ENCODE results near the gene TBC1D8.
A peak's percentile ranks its signal among the peaks of the same experiment; 100 is the strongest.

The TBC1D8 gene

DNA sequence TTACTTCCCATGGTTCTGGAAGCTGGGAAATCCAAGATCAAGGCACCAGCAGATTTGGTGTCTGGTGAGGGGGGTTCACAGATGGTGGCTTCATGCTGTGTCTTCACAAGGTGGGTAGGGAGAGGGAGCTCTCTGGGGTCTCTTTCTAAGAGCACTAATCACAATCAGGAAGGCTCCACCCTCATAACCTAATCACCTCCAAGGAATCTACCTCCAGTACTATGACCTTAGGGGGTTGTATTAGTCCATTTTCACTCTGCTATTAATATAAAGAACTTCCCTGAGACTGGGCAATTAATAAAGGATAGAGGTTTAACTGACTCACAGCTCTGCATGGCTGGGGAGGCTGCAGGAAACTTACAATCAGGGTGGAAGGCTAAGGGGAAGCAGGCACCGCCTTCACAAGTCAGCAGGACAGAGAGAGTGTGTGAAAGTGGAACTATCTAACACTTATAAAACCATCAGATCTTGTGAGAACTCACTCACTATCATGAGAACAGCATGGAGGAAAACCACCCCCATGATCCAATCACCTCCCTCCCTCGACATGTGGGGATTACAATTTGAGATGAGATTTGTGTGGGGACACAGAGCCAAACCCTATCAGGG, 17.6 kb downstream of the TBC1D8 start:
- DNase-seq: no peak

DNA sequence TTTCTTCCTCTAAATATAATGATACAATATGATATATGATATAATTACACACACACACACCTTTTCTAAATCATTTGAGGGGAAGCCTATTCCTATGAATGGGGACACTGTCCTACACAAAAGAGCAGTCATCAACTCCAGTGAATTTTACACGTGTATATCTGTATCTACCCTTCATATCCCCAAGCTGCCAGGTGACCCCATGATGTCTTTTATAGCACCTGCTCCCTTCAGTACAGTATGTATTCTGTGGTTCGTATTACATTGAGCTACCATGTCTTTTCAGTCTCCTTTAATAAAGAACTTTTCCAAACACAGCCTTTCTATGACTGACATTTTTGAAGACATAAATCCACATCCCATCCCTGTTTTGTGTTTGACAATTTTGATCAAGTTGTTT, 19.0 kb downstream of the TBC1D8 start:
- DNase-seq: no peak

DNA sequence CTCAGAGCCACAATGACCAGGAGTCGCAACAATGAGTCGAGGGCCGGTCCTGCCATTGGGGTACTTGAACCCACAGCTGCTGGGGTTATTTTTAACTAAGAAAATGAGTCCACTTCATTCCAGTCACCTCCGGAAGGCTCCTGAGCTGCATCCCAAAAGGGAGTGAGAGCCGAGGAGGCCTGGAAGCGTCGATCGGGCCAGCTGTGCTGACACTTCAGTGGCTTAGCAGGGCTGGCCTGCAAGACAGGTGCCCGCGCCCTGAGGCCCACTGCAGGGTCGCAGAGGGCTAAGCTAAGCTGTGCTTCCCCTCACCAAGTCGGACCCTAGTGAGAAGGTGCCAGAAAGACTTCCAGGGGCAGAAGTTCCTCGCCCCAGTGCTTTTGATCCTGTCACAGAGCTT, 21.1 kb downstream of the TBC1D8 start:
- no peak for DNase-seq

DNA sequence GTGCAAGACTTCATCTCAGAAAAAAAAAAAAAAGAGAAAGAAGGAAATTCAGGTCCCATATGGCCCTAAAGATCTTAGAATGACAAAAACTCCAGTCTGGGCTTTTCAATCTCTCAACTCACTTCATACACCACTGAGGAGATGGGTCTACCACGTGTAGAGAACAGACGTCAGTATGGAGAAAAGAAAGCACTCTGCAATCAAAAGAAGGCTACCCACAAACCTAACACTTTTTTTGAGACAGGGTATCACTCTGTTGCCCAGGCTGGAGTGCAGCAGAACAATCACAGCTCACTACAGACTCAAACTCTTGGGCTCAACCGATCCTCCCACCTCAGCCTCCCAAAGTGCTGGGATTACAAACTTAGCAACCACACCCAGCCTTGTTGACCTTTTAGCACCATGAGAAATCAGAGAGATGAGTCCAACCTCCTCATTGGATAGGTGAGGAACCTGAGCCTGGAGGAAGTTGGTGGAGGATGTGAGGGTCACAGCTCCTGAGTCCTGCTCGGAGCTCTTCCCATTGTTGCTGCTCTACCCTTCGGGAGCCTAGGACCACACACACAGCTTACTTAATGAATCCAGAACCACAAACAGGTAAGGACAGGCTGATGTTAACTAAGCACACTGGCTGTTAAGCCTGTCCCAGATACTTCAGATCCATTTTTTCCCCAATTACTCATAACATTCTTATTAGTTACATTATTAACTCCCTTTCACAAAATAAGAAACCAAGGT, 23.7 kb downstream of the TBC1D8 start:
- DNase-seq: no peak

DNA sequence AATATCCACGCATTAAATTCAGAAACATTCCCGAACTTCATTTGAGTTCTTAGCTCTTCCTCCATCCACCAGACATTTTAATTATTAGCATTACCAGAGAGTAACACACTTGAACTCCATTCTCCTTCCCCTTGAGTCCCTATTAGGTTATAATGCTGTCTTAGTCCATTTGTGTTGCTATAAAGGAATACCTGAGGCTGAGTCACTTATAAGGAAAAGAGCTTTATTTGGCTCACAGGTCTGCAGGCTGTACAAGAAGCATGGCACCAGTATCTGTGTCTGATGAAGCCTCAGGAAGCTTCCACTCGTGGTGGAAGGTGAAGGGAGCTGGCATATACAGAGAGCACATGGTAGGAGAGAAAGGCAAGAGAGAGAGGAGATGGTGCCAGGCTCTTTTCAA, 25.4 kb downstream of the TBC1D8 start:
- DNase-seq: no peak

DNA sequence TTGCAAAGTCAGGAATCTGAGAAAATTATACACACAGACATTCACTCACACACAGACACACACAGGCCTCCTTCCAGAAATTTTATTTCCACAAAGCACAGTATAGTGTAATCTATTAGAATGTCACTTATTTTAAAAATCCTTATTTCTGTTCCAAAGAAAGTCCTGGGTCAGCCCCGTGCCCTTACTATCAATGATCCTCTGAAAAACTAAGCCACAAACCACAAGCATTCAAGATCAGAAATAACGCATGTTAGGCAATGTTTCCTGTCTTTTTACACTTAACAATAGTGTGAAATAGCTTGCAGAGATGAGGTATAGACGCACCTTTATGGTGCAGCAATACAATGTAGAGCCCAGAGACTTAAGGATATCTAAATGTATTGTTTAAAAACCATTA, 25.8 kb downstream of the TBC1D8 start:
- peak; percentile 26 for DNase-seq

DNA sequence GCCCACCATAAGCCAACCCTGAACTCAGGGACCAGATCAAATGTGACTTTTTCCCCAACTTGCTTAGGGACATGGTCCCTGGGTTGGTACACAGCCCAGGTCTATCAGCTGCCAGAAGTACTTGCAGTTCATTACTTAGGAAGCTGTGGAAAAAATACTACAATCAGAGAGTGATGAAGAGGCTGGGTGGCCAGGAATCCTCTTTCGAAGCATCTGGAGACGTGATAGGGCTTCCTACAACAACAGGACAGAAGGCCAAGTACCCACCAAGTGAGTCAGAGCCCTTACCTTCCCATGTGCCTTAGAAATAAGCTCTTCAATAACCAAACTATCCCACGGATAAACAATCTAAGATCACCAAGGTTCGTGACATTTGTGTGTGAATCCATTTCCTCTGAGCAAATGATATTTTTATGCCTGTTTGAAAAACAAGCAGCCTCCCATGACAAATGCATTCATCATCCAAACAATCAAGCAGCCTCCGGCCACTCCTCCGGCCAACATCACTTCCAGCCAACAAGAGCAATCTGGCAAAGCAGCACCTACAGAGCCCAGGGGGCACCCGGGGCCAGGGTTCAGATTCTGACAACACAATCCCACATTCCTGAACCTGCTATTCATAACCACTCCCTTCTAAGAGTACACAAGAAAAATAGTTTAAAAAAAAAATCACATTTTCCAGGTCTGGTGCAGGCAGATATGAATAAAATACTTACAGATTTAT, 26.4 kb downstream of the TBC1D8 start:
- peak; percentile 30 for DNase-seq

DNA sequence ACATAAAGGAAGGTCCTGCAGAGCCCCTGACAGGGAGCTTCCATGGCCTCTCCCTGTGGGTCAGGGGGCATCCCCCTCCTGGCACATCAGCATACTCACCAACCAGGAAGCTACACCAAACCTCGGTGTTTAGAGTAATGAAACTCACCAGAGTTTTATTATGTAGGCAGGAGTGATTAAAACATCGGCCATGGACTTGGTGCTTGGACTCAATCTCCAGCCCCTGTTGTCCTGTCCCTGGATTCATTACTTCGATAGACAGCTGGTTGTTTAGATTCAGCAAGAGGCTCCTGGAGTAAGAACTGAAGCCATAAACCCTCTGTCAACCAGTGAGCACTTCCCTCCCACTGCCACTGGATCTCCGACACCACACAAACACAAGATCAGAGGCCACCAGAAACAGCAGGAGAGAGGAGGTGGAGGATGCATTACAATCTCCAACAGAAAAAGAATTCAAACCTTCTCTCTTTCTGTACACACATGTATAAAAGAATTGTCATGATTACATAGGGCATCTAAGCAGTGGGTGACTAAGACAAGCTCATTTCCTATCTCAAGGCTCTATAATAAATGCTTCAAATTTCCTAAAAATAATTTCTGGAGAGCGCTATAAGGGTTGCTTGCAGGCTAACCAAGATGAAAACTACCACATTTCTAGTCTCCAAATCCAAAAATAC, 27.2 kb downstream of the TBC1D8 start:
- DNase-seq: no peak

DNA sequence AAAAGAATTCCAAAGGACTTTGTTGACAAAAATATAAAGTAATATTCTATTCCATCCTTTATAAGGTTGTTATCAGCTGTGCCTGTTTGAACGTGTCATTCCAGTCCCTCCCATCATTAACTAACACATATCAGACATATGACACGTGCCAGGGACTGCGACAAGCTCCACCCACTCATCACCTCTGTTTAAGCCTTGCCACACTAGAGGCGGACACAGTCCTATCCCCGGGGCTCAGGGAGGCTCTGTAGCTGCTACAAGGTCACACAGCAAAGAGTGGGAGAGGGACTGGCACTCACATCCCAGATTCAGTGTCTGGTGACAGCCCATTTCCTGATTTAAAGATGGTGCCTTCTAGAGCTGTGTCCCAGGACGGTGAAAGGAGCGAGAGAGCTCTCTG, 30.0 kb downstream of the TBC1D8 start:
- DNase-seq: no peak

DNA sequence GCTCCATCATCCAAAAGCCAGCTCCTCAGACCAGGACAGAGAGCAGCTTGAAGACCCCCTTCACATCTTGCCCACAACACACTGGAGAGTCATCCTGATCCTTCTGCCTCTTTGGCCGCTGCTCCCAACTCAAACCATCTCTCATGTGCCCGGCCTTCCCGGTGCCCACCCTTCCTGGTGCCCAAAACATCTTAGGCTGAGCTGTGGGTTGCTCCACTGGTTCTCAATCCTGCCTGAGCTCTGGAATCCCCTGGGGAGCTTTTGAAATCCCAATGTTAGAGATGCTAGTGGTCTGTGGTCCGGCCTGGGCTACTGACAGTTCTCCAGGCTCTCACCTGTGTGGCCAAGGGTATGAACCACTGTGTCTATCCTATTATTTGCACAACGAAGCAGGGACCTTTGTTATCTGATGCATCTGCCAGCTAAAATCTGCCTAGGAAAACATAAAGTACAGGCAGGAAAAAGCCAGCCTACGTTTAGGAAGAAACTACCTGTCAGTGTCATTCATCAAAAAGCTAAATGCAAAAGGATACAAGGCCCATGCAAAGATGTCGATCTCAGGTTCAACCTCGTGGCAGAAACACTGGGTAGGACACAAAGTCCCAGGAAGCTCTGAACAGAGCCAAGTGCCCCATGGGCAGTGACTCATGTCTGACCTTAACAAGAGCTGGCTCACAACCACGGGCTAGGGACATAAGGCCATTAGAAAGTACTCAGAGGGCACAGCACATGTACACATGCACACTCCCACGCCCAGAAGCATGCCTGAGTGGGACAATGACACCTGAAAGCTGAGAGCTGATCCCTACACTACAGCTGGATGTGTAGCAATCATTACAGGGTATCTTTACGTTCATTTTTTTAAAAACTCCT, 30.8 kb downstream of the TBC1D8 start:
- DNase-seq: no peak

DNA sequence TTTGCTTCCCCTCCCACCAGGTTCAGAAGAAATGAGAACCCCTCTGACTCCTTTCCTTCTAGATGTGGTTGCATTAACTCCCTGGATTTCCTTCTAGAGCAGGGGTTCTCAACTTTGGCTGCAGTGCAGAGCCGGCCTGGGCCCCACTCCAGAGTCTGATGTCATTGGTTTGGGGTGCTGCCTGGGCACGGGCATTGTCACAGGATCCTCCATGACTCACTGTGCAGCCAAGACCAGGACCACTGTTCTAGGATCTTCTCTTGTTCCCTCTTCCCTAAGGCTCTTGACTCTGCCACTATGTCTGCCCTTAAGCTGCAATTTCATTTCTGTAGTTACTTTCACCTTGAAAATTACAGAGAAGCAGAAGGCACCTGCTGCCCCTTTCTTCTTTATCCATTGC, 31.8 kb downstream of the TBC1D8 start:
- no peak for DNase-seq

DNA sequence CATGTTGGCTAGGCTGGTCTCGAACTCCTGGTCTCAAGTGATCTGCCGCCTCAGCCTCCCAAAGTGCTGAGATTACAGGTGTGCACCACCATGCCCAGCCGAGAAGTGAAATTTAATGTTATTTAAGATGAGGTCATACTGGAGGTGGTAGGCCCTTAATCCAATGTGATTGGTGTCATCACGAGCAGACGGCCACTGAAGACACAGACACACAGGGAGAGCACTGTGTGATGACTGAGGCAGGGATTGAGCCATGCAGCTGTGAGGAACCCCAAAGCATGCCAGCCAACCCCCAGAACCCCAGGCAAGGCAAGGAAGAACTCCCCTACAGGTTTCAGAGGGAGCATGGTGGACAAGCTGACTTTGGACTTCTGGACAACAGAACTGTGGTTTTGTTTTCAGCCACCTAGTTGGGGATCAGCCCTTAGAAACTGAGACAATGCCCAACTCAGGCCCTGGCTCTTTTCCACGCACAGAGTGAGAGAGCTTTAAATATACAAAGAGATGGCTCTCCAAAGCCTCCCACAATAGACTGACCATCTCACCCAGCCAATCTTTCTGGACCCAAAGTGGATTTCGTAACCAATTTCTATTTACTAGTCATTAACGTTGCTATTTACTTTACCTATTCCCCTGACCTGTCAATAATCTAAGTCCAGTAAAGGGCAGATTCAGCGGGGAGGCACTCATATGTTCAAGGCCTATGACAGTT, 34.2 kb downstream of the TBC1D8 start:
- DNase-seq: no peak

DNA sequence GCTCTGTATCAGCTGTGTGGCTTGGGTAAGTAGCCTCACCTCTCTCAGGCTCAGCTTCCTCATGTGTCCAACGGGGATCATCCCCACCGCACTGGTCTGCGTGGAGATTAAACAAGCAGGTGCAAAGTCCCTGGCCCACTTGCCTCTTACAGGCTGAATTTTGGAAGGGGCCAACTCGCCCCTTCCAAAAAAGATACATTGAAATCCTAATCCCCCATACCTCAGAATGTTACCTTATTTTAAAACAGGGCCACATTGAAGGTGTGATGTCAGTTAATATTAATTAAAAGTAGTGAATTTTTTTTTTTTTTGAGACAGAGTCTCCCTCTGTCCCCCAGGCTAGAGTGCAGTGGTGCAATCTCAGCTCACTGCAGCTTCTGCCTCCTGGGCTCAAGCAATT, 34.8 kb downstream of the TBC1D8 start:
- DNase-seq: no peak

DNA sequence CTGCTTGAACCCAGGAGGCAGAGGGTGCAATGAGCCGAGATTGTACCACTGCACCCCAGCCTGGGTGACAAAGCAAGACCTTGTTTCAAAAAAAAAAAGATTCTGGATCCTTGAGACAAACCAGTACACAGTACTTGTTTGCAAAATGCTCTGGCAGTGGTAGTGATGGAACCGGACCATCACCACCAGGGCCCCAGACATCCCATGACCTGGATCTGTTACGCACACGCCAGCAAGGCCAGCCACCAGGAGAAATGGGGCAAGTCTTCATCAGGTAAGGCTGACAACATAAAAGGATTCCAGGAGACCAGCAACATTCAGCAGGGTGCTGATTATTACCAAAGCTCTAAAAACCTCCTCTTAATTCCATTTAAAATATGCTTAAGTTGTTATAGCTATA, 35.5 kb downstream of the TBC1D8 start:
- no peak for DNase-seq

DNA sequence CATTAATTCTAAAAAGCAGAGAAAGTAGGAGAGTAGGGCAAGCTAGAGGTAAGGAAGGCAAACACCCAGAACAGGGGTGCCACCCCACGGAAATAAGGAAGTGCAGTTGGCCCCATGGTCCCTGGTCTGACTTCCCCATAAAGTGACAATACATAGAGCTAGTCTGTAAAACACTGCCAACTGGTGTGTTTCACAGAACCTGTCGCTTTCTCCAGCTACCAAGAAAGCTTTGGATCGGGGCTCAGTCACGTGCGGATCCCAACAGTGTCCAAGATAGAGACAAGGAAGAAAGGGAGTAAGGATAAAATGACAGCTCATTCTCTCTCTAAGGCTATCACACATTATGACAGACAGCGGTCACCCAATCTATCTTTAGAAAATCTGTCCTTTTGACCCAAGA, 36.4 kb downstream of the TBC1D8 start:
- DNase-seq: no peak

DNA sequence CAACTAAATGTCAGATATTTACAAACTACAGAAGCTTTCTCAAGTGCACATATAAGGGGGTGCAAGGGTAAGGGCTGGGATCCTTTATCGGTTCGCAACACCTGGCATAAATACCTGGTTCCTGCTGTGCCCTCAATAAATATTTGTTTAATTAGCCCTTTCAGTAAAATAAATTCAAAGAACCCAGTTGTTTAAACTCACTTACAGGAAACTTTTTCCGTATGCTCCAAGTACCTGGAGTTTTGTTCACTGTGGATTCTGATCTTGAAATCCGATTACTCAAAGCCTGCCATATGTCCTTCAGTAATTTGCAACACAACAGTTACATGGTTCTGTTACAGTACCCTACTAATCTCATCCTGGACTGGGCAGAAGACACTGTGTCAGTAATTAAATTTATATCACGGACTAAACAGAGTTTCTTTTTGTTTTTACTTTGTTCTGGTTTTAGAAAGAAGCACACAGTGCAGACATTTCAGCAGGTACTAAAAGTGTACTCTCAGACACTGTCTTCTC, 36.9 kb downstream of the TBC1D8 start:
- no peak for DNase-seq

DNA sequence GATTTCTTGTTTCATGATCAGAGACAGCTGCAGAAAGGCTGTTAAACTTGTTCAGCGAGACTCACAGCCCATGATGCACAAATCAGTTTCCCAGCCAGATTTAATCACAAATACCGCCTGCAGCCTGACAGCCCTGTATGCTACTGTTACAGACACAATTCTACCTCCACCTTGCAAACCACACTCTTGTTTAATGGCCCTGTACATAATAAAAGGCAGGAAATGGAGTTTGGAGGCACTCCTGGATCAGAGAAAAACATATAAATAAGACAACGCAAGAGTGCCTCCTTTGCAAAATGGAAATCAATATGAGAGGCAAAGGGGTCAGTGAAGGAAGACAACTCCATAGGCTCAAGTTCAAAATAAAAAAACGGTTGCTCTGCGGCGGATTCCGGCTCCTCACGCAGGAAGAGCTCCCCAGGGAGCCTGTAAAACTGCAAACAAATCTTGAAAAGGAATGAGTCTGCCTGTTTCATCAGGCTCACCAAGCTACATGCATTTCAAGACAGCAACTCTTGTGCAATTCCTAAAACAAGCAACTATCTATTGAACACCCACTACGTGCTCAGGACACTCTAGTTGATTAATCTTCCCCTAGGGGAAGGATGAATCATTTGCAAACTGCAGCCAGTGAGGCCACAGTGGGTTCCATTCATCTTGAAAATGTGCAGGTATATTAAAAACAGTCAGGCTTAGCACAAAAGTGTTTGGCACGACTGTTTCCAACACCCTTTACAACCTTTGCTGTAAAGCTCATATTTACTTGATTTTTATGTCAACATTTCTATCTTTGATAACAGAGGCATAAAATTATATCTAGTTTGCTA, 37.5 kb downstream of the TBC1D8 start:
- DNase-seq: peak; percentile 79

DNA sequence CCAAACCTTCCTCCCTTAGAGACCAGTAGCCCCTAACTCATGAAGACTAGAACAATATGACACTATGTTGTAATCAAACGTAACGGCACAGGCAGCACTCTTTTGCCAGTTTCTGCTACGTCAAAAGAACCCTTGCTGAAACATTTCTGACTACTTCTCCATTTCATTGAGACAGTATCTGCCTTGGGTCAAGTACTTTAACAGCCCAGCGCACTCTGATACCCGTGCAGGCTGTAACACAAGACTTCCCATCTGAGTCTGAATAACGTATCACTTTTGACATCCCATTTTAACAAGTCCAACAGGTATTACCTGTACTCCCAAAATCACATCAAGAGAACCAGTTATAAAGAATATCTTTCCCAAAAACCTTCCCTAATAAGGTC, 38.4 kb downstream of the TBC1D8 start:
- DNase-seq: no peak

DNA sequence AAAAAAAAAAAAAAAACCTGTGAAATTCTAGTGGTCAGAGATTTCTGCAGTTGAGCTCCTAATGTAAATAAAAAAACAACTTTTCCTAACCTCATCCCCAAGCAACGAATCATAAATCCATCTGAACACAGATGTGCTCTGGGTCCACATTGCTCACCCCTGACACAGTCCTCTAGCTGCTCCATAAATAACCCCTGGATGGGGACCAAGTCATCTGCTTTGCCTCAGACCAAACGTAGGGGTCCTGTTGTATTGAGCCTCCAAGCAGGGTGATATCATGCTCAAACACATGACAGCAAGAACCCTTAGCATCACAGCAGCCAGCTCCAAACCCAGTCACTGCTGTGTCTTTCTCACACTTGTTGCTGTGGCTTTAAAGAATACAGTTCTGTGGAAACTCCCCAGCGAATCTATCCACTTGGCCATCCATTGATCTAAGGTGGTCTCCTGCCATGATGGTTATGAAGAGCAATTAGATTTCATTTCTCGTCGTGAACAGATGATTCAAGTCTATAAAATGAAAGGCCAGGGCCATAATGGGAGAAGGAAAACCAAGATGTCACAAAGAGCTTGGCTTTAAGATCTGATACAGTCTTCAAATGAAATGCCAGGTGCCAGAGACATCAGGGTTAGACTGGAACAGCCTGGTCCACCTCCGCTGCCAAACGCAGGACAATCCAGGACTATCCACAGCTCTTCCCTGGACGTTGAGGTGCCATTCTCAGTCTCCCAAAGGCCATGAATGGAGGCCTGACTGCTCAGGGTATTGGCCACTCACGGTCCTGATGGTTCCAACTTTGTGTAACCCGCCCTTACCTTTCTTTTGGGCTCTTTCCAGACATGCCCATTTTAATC, 39.0 kb downstream of the TBC1D8 start:
- peak; percentile 49 for DNase-seq
